ENCODE results near the gene MED27.

The MED27 gene

DNA sequence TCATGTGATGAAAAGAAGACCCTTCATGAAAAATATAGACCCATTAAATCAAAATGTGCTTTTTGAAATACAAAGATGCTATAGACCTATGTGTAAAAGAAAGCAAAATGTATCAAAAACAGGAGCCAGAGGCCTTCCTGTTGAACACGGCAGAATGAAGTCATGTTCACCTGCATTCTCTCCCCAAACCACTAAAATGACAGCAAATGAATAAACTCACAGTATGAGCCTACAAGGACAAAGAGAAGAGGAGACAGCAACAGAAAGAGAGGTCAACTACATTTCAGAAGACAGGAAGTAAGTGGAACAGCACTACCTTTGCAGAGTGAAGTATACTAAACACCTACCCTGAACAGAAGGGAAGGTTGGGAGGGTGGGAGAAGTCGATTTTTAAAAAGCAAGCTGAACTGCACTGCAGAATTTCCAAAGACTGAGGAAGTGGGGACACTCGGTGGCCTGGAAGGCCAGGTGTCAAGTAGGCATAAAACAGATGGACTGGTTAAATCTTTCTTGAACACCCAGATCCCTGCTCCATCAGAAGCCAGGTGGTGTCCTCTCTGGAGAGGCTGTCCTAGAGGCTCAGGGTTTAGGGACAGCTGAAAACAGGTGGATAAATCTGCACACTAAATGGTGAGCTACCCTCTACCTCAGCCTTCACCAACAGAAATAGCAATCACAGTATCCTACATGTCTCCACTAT is 48.9 kb downstream of the MED27 start:
- TF ChIP-seq MYC (IDR thresholded peaks at IDR 0.05; ENCODE audit: low read depth, low read length) (no peak), POLR2A (IDR thresholded peaks at IDR 0.05; ENCODE audit: extremely low read depth, insufficient read length) (no peak)
- TF ChIP-seq, protein P1, sequence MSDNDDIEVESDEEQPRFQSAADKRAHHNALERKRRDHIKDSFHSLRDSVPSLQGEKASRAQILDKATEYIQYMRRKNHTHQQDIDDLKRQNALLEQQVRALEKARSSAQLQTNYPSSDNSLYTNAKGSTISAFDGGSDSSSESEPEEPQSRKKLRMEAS (IDR thresholded peaks at IDR 0.05; ENCODE audit: low read depth, low read length): no peak
- TF ChIP-seq, protein P2, sequence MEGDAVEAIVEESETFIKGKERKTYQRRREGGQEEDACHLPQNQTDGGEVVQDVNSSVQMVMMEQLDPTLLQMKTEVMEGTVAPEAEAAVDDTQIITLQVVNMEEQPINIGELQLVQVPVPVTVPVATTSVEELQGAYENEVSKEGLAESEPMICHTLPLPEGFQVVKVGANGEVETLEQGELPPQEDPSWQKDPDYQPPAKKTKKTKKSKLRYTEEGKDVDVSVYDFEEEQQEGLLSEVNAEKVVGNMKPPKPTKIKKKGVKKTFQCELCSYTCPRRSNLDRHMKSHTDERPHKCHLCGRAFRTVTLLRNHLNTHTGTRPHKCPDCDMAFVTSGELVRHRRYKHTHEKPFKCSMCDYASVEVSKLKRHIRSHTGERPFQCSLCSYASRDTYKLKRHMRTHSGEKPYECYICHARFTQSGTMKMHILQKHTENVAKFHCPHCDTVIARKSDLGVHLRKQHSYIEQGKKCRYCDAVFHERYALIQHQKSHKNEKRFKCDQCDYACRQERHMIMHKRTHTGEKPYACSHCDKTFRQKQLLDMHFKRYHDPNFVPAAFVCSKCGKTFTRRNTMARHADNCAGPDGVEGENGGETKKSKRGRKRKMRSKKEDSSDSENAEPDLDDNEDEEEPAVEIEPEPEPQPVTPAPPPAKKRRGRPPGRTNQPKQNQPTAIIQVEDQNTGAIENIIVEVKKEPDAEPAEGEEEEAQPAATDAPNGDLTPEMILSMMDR (IDR thresholded peaks at IDR 0.05; ENCODE audit: low read depth, low read length): no peak
- DNase-seq (ENCODE audit: low read depth): no peak

DNA sequence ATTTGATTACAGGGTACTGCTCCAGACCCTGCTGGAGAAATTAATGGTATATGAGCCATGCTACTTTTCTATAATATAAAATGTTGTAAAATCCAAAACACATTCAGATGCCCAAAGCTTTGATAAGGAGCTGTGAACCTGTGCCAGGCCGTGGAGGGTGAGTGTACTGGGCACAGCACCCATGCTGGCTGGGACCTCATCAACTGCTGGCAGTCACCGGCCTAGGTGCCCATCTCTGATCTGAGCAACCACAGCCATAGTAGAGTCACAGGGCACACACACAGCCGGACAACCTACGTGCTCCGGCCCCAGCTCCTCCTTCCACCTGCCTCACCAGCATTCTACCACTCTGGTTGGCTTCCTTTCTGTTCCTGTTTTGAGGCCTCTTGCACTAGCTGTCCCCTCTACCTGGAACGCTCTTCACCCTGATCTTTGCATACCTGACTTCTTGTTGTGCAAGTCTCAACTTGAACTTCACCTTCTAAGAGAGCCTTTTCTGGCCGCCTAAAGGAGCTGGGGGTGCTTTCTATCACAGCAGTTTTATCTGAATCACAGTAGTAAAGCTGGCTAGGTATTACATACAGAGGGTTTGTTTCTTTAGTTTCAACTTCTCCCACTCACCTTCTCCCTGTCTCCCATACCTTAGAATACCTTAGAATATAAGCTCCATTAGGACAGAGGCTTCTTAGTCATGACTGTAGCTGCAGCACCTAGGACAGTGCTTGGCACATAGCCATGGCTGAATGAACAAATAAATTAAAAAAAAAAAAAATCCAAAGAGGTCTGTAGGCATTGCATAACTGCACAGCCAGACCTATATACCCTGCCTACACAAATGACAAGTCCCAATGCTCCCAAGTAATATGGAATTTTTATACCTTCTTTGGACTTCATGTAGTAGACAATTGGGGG is 51.7 kb downstream of the MED27 start:
- H3K4me3 ChIP-seq (ENCODE audit: low read depth, low read length): no peak overlapping the region
- DNase-seq (ENCODE audit: low read depth): no peak
- TF ChIP-seq POLR2A (IDR thresholded peaks at IDR 0.05; ENCODE audit: extremely low read depth, insufficient read length) (no peak), MYC (IDR thresholded peaks at IDR 0.05; ENCODE audit: low read depth, low read length) (no peak)
- TF ChIP-seq, protein P1 (IDR thresholded peaks at IDR 0.05; ENCODE audit: low read depth, low read length): no peak
- TF ChIP-seq, protein P2 (IDR thresholded peaks at IDR 0.05; ENCODE audit: low read depth, low read length): no peak

More for the DNA sequence above, 48.9 kb downstream of the MED27 start:
- no peak overlapping the region for H3K4me3 ChIP-seq (ENCODE audit: low read depth, low read length)

DNA sequence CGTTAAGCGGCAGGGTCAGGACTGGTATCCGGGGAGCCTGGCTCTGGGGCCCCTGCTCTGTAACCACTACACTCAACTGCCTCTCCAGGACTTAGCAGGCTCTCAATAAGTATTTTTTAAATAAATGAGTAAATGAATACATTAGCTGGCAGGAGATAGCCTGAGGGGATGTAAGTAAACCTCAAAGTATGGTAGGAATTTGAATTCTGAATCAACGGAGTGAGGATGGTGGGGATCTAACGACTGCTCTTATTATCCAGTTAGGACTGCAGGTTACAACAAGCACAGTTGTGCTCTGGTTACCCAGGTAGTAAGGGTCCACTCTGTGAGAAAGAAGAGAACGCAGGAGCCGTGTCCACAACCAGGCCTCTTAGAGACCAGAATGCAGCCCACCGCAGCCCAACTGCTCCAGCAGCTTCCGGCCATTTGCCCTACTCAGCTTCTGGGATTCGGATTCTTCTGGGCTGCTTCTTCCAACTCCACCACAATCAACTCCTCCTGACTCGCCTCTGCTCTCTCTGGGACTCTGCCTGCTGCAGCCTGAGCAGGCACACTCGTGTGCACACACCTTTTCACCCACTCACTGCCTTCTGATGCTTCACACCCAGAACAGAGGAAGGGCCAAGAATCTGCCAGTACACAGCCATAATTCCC is 52.6 kb downstream of the MED27 start:
- TF ChIP-seq POLR2A (IDR thresholded peaks at IDR 0.05; ENCODE audit: extremely low read depth, insufficient read length) (no peak), MYC (IDR thresholded peaks at IDR 0.05; ENCODE audit: low read depth, low read length) (no peak)
- TF ChIP-seq, protein P1 (IDR thresholded peaks at IDR 0.05; ENCODE audit: low read depth, low read length): no peak
- TF ChIP-seq, protein P2 (IDR thresholded peaks at IDR 0.05; ENCODE audit: low read depth, low read length): no peak
- H3K4me3 ChIP-seq (ENCODE audit: low read depth, low read length): no peak overlapping the region
- DNase-seq (ENCODE audit: low read depth): no peak

DNA sequence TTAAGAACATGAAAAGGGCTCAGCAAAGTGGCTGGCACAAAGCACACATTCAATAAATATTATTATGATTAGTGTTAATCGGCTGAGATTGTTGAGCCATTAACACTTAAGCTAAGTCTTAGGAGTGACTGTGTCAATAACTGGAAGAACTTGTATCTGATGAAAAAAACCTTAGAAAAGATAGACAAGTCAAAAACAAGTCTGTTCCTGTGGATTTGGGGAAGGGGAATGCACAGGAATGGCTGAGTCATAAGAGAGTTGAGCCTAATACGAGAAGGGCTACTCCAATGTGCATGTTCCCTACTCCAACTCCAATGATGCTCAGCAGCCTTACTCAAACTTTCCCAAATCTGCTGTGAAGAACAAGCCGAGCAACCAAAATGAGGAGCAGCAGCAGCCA is 53.9 kb downstream of the MED27 start:
- DNase-seq (ENCODE audit: low read depth): no peak
- H3K4me3 ChIP-seq (ENCODE audit: low read depth, low read length): no peak overlapping the region
- TF ChIP-seq POLR2A (IDR thresholded peaks at IDR 0.05; ENCODE audit: extremely low read depth, insufficient read length) (no peak), MYC (IDR thresholded peaks at IDR 0.05; ENCODE audit: low read depth, low read length) (no peak)
- TF ChIP-seq, protein P1 (IDR thresholded peaks at IDR 0.05; ENCODE audit: low read depth, low read length): no peak
- TF ChIP-seq, protein P2 (IDR thresholded peaks at IDR 0.05; ENCODE audit: low read depth, low read length): no peak

DNA sequence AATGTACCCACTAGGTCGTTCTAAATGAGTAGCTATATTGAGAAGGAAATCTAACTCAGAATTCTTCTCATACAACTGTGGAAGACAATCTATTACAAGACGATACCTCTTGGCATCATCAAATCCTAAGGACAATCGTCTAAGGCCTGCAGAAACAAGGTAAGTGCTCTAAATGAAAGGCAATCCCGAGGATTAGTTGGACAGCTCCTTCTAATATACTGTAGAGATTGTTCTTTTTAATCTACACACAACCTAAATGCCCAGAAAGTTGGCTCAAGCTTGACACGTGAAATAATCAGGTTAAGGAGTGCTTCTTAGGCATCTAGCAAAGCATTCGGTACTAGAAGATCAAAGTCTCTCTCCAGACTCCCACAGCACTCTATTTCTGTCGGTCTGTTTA is 55.1 kb downstream of the MED27 start:
- DNase-seq (ENCODE audit: low read depth): no peak
- no peak for TF ChIP-seq POLR2A (IDR thresholded peaks at IDR 0.05; ENCODE audit: extremely low read depth, insufficient read length)
- TF ChIP-seq, protein P2 (IDR thresholded peaks at IDR 0.05; ENCODE audit: low read depth, low read length): no peak
- no peak for TF ChIP-seq MYC (IDR thresholded peaks at IDR 0.05; ENCODE audit: low read depth, low read length)
- TF ChIP-seq, protein P1 (IDR thresholded peaks at IDR 0.05; ENCODE audit: low read depth, low read length): no peak
- H3K4me3 ChIP-seq (ENCODE audit: low read depth, low read length): no peak overlapping the region
